Bronchial epithelial cell (primary cell): Measurements from ENCODE around the gene AFDN. TPM values are rescaled to one million over a fixed set of nuclear protein-coding genes. Genes with fewer than 3 reads are reported as not detected.
A peak's percentile ranks its signal among the peaks of the same experiment; 100 is the strongest.

ENCODE experiments used
- DNase-seq: peaks from one replicate; pipeline ENCODE4 v3.0.0-alpha.2; 2010; ENCODE audit warnings: low read depth
- FAIRE-seq: peaks from 2 replicates; lab custom pipeline; 2011; peaks lifted over from hg19 to GRCh38; lab: Jason Lieb, UNC
- H3K27me3 ChIP-seq: 2 replicates; pipeline ENCODE4 v1.5.1; 2011; ENCODE audit warnings: low read length; ENCODE audit not compliant: control insufficient read depth, insufficient read depth
- H3K36me3 ChIP-seq: 2 replicates; pipeline ENCODE4 v1.5.1; 2011; ENCODE audit warnings: low read length; ENCODE audit not compliant: control insufficient read depth, insufficient read depth
- H3K4me3 ChIP-seq: 2 replicates; pipeline ENCODE4 v1.5.1; 2011; ENCODE audit warnings: mild to moderate bottlenecking, low read depth, low read length, control low read depth
- total RNA-seq: library from RNA; depleted of rRNA; stranded (reverse); fragments of >200 nt; gene quantifications from 2 replicates; pipeline ENCODE4 v1.2.1, GENCODE V29; 2014
- TF ChIP-seq, protein P1 (sequence below): IDR thresholded peaks from 2 replicates; pipeline ENCODE4 v1.5.1; 2011; ENCODE audit warnings: mild to moderate bottlenecking, moderate library complexity, low read length, control low read depth, inconsistent platforms; ENCODE audit not compliant: insufficient read depth, severe bottlenecking

AFDN gene
- total RNA-seq, 1 donor from 2014 or later, result 146 TPM

DNA sequence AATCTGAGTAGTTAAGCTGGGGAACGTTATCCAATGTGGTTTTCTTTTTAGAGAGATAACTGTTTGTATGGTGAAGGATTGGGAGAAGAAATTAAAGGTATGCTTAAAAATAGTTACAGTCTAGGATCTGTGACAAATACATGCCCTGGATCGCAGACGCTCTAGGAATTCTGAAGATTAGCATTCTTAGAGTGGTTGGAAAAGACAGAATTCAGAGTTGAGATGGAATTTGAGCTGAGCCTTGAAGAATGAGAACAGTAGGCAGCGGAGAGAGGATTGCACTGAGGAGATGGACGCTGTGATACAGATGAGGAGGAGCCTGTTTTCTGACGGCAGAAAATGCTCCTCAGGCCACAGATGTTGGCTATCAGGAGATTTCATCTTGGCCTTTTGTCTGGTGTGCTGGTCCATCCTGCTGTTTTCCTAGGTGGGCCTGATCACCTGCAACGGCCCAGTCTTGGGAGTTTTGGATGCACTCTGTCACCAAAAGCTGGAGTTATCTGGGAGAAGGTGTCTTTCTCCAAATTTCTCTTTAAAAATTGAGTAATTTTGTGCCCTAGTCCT lies 122.5 kb downstream of the AFDN start:
- TF ChIP-seq, protein P1, sequence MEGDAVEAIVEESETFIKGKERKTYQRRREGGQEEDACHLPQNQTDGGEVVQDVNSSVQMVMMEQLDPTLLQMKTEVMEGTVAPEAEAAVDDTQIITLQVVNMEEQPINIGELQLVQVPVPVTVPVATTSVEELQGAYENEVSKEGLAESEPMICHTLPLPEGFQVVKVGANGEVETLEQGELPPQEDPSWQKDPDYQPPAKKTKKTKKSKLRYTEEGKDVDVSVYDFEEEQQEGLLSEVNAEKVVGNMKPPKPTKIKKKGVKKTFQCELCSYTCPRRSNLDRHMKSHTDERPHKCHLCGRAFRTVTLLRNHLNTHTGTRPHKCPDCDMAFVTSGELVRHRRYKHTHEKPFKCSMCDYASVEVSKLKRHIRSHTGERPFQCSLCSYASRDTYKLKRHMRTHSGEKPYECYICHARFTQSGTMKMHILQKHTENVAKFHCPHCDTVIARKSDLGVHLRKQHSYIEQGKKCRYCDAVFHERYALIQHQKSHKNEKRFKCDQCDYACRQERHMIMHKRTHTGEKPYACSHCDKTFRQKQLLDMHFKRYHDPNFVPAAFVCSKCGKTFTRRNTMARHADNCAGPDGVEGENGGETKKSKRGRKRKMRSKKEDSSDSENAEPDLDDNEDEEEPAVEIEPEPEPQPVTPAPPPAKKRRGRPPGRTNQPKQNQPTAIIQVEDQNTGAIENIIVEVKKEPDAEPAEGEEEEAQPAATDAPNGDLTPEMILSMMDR, result no peak
- FAIRE-seq (no peak), DNase-seq (no peak)
- H3K36me3 ChIP-seq, result peaks cover 23% of the 10 kb centered on the region
- no peak overlapping the region for H3K4me3 ChIP-seq
- no peaks in the 10 kb centered on the region for H3K27me3 ChIP-seq

DNA sequence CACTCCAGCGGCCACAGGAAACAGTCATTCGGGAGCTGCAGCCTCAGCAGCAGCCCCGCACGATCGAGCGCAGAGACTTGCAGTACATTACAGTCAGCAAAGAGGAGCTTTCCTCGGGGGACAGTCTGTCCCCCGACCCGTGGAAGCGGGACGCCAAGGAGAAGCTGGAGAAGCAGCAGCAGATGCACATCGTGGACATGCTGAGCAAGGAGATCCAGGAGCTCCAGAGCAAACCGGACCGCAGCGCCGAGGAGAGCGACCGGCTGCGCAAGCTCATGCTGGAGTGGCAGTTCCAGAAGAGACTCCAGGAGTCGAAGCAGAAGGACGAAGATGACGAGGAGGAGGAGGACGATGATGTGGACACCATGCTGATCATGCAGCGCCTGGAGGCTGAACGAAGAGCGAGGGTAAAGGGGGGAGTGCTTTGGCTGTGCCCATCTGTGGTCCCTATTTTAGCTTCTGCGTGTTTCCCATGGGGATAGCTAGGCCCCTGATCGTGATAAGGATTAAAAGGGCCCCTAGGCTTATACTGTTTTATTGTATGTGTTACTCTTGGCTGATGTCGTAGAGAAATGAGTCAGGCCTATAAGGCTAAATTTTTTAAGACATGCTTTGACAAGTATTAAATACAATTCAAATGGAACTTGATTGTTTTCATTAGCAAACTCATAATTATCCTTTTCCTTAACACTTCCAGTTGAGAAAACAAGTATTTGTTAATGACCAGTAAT lies 125.2 kb downstream of the AFDN start:
- Histone ChIP-seq H3K36me3 (peaks cover 16% of the 10 kb centered on the region), H3K4me3 (no peak overlapping the region), H3K27me3 (no peaks in the 10 kb centered on the region)
- DNase-seq (peak; percentile 64), FAIRE-seq (no peak)
- TF ChIP-seq, protein P1, result no peak

DNA sequence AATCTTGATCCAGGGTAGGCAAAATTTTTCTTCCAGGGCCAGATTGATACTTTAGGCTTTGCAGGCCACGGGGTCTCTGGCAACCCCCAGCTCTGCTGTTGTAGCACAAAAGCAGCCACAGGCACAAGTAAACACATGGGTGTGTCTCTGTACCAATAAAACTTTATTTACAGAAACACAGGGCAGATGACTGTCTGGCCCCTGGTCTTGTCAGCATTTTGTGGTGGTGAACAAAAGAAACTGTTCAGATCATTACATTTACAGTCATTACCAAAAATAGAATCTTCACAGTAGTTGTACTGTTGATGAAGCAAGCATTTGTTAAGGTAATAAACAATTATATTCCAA lies 125.8 kb downstream of the AFDN start:
- TF ChIP-seq, protein P1, result no peak
- Histone ChIP-seq H3K4me3 (no peak overlapping the region), H3K36me3 (peaks cover 16% of the 10 kb centered on the region), H3K27me3 (no peaks in the 10 kb centered on the region)
- FAIRE-seq (no peak), DNase-seq (no peak)

DNA sequence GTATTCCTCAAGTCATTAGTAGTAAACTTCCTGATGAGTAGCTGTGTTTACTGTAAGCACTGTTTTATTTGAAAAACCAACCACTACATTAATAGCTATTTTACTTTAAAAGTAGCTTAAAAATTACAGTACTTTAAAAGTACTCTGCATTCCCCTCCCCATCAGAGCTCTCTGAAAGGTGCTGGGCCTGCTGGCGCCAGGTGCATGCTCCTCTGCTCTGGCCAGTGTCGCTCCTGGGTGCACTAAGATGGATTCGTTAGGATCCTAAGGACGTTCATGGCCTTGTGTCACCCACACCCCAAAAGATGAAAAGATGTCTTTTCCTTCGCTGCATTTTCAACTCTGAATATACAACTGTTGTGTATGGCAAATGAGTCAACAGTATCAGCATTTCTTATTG lies 126.8 kb downstream of the AFDN start:
- no peak for DNase-seq
- peaks cover 11% of the 10 kb centered on the region for H3K36me3 ChIP-seq
- H3K4me3 ChIP-seq, result no peak overlapping the region
- TF ChIP-seq, protein P1, result no peak
- FAIRE-seq, result no peak
- no peaks in the 10 kb centered on the region for H3K27me3 ChIP-seq

DNA sequence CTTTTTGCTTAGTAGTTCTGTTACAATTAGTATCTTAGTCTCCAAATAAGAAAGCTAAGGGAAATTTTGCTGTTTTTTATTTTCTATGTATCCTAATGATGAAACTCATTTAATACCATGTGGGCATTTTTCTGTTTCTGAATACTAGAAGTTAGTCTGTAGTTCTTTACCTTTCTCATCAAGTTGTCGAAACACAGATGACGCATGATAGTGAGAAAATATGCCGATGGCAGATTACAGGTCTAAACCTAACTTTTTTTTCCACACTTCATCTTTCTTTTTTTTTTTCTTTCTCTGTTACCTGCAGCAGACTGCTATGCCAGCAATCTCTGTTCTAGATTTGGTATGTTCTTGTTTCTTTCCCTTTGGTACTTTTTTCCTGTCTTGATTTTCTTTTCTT lies 127.4 kb downstream of the AFDN start:
- Histone ChIP-seq H3K36me3 (peaks cover 7% of the 10 kb centered on the region), H3K4me3 (no peak overlapping the region), H3K27me3 (no peaks in the 10 kb centered on the region)
- no peak for DNase-seq
- TF ChIP-seq, protein P1, result no peak
- no peak for FAIRE-seq
